ENCODE measurements around the gene ZNF784.

The ZNF784 gene

DNA sequence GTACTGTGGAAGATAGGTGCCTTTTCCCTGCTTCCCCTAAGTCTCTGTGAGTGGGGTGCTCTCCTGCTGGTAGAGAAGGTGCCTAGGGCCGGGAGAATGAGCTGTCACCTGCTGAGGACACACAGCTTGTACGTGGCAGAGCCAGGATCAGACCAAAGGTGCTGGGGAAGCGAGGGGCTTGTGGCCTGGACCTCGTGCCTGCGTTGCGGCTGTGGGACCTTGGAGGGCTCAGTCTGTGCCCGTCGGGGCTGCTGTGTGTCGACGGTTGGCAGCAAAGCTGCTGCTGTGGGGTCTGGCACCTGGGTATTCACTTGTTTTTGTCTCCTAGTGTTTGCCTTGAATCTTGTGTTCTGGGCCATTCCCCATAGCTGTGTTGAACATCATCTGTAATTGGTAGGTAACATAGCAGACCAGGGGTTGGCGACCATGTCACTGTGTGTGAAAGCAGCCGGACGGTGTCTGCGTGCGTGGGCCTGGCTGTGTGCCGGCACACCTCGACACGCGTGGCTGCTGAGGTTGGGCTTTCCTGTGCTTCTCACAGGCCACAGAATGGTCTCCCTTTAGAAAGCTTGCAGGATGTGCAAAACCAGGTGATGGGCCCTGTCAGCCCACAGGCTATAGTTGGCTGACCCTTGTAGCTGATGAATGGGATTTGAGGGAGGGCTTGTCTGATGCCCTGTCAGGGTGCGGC is 39.6 kb upstream of the ZNF784 start:
- no peak for DNase-seq (ENCODE audit: low read depth, low spot score)
- in situ Hi-C loops (cut with HindIII; ENCODE audit: low sequenced_read_pairs), result no loop called here
- TF ChIP-seq, protein P1, sequence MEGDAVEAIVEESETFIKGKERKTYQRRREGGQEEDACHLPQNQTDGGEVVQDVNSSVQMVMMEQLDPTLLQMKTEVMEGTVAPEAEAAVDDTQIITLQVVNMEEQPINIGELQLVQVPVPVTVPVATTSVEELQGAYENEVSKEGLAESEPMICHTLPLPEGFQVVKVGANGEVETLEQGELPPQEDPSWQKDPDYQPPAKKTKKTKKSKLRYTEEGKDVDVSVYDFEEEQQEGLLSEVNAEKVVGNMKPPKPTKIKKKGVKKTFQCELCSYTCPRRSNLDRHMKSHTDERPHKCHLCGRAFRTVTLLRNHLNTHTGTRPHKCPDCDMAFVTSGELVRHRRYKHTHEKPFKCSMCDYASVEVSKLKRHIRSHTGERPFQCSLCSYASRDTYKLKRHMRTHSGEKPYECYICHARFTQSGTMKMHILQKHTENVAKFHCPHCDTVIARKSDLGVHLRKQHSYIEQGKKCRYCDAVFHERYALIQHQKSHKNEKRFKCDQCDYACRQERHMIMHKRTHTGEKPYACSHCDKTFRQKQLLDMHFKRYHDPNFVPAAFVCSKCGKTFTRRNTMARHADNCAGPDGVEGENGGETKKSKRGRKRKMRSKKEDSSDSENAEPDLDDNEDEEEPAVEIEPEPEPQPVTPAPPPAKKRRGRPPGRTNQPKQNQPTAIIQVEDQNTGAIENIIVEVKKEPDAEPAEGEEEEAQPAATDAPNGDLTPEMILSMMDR (IDR thresholded peaks at IDR 0.05; ENCODE audit: low read depth, low read length), result no peak
- H3K4me3 ChIP-seq (ENCODE audit: low read depth, low read length), result no peak overlapping the region

DNA sequence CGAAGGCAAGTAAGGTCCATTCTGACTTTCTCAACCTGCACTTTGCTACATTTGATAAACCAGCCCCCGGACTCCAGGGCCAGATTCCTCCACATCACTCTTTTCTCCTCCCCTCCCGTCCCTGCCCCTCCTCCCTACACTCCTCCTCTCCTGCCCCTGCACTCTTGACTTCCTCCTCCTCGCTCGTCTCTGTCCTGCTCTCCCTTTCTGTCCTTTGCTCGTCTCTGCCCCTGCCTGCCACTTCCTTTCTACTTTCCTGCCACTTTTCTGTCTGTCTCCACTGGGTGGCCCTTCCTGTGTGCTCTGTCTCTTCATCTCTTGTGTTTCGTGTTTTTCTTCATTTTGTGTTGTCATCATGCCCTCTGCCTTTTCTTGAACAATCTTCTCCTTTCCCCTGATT is 37.5 kb upstream of the ZNF784 start:
- TF ChIP-seq, protein P1 (IDR thresholded peaks at IDR 0.05; ENCODE audit: low read depth, low read length), result no peak
- in situ Hi-C loops (cut with HindIII; ENCODE audit: low sequenced_read_pairs), result no loop called here
- no peak for DNase-seq (ENCODE audit: low read depth, low spot score)
- no peak overlapping the region for H3K4me3 ChIP-seq (ENCODE audit: low read depth, low read length)

DNA sequence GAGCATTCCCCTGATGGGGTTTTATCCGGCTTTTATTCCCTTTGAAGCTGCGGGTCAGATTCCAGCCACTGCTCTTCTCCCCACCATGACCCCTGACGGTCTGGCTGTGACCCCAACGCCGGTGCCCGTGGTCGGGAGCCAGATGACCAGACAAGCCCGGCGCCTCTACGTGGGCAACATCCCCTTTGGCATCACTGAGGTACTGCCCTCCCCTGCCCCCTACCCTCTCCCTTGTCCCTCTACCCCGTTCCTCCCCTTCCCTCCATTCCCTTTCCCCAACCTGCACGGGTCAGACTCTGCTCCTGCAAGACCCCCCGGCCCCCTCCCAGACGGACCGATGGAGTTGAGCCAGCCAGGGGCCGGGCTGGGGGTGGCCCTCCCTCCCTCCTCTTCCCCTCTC is 36.6 kb upstream of the ZNF784 start:
- no peak overlapping the region for H3K4me3 ChIP-seq (ENCODE audit: low read depth, low read length)
- in situ Hi-C loops (cut with HindIII; ENCODE audit: low sequenced_read_pairs), result no loop called here
- TF ChIP-seq, protein P1 (IDR thresholded peaks at IDR 0.05; ENCODE audit: low read depth, low read length), result no peak
- DNase-seq (ENCODE audit: low read depth, low spot score), result no peak

DNA sequence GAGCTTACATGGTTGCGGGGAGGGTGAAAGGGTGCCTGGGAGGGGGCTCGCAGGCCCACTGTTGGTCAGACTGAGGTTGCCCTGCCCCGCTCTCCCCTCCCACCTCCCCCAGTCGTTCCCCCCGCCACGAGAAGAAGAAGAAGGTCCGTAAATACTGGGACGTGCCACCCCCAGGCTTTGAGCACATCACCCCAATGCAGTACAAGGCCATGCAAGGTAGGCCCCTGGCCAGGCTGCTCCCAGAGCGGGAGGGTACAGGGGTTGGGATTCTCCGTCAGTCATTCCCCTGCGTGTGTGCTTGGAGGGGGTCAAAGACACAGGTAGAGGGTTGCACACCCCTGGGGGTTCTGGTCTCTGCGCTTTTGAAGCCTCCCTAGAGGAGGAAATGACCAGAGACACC is 36.0 kb upstream of the ZNF784 start:
- in situ Hi-C loops (cut with HindIII; ENCODE audit: low sequenced_read_pairs), result no loop called here
- DNase-seq (ENCODE audit: low read depth, low spot score), result no peak
- H3K4me3 ChIP-seq (ENCODE audit: low read depth, low read length), result no peak overlapping the region
- TF ChIP-seq, protein P1 (IDR thresholded peaks at IDR 0.05; ENCODE audit: low read depth, low read length), result no peak

DNA sequence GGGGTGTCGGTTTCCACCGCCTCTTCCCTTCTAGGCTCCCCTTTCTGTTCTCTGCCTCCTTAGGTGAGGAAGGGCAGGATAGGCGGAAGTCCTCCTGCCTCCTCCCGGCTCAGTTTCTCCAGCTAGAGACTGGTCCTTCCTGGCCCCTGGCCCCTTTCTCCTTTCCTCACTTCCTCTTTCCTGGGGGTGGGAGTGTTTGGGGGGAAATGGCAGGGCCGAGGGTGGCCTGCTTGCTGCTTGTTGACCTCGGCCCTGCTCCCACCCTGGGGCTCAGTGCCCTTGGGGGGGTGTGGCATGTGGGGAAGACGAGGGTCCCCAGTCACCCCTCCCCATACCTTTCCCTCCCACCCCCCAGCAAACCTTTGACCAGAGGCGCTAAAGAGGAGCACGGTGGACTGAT is 35.5 kb upstream of the ZNF784 start:
- no peak overlapping the region for H3K4me3 ChIP-seq (ENCODE audit: low read depth, low read length)
- TF ChIP-seq, protein P1 (IDR thresholded peaks at IDR 0.05; ENCODE audit: low read depth, low read length), result no peak
- DNase-seq (ENCODE audit: low read depth, low spot score), result no peak
- in situ Hi-C loops (cut with HindIII; ENCODE audit: low sequenced_read_pairs), result no loop called here

DNA sequence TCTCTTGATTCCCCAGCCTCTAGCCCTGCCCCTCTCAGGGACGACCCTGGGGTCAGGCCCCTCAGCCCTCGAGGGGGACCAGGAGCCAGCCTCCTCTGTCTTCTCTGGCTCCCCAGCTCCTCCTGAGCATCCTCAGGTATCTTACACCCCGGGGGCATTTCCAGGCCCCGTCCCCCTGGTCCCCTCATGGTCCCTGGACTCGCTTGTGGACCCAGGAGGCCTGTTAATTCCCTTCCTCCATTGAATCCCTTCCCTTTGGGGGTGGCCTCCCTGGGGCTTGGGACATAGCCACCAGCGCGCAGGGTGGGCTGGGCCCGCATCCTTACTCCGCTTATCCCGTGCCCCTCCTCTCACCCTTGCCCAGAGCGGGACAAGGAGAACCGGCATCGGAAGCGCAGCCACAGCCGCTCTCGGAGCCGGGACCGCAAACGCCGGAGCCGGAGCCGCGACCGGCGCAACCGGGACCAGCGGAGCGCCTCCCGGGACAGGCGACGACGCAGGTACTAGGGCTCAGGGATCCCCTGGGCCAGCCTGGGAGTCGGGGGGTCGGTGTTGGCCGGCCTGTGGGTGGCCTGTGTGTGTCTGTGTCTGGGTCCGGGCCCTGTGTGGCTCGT is 34.6 kb upstream of the ZNF784 start:
- TF ChIP-seq, protein P1 (IDR thresholded peaks at IDR 0.05; ENCODE audit: low read depth, low read length), result no peak
- in situ Hi-C loops (cut with HindIII; ENCODE audit: low sequenced_read_pairs), result no loop called here
- no peak overlapping the region for H3K4me3 ChIP-seq (ENCODE audit: low read depth, low read length)
- no peak for DNase-seq (ENCODE audit: low read depth, low spot score)
